Measurements from ENCODE around the gene EBF3. TPM values are rescaled to one million over a fixed set of nuclear protein-coding genes. Genes with fewer than 3 reads are reported as not detected.
A peak's percentile ranks its signal among the peaks of the same experiment; 100 is the strongest.

The EBF3 gene
- total RNA-seq, 2 donors from 2014 or later, result 0.44 to 2.0 TPM

- H3K4me1 Mint-ChIP-seq, result peaks cover 12% of the 10 kb centered on the region
- no peak for TF ChIP-seq CTCF (conservative IDR thresholded peaks at IDR 0.05)
- peaks cover 28% of the 10 kb centered on the region for H3K9me3 ChIP-seq (ENCODE audit: control insufficient read depth, low read length)
- no peaks in the 10 kb centered on the region for H3K36me3 ChIP-seq (ENCODE audit: control insufficient read depth, insufficient read depth, low read length)
- no peaks in the 10 kb centered on the region for H3K36me3 Mint-ChIP-seq (ENCODE audit: low read depth)
- H3K27ac ChIP-seq (ENCODE audit: low read depth, low read length), result no peak overlapping the region
- peaks cover 18% of the 10 kb centered on the region for H3K9me3 Mint-ChIP-seq
- no peaks in the 10 kb centered on the region for H3K4me1 ChIP-seq (ENCODE audit: control insufficient read depth, insufficient read depth, low read length)
- peaks cover 47% of the 10 kb centered on the region for H3K27me3 Mint-ChIP-seq (ENCODE audit: insufficient read depth)
- H3K27ac Mint-ChIP-seq, result no peak overlapping the region
- peaks cover 25% of the 10 kb centered on the region for H3K27me3 ChIP-seq (ENCODE audit: control insufficient read depth, insufficient read depth, low read length, poor library complexity, severe bottlenecking)
- no peak overlapping the region for H3K4me3 Mint-ChIP-seq
- H3K9ac ChIP-seq (ENCODE audit: extremely low read depth, low read length, poor library complexity, severe bottlenecking), result no peak overlapping the region
- WGBS, 2 experiments (ENCODE audit: insufficient coverage in 1 of 2, insufficient read length in 1 of 2), result 60% methylated on average over 1 of the region's 1 CpG; no CpG with 5 or more reads in 1 of the 2 experiments
- H3K4me3 ChIP-seq (ENCODE audit: low read length), result no peak overlapping the region
- DNase-seq, result no peak
Observed at GRCh38 chr10:129978322-129978721, 14.2 kb upstream of the EBF3 start.

DNA sequence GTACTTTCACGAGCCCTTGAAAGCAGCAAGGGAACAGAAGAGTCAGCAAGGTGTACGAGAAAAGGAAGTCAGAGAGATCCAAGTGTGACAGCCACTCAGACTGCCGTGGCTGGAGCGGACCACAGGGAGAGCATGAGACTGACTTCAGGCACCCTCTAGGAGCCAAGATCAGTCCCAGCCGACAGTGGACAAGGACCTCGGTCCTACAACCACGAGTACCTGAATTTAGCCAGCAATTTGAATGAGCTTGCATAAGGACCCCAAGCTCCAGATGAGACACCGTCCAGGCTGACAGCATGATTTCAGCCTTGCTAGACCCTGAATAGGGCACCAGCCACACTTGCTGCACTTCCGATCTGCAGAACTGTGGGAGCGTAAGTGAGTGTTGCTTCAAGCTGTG, 13.7 kb upstream of the EBF3 start:
- Histone ChIP-seq H3K9ac (ENCODE audit: extremely low read depth, low read length, poor library complexity, severe bottlenecking) (no peak overlapping the region), H3K9me3 (ENCODE audit: control insufficient read depth, low read length) (peaks cover 23% of the 10 kb centered on the region), H3K27me3 (ENCODE audit: control insufficient read depth, insufficient read depth, low read length, poor library complexity, severe bottlenecking) (peaks cover 30% of the 10 kb centered on the region), H3K4me1 (ENCODE audit: control insufficient read depth, insufficient read depth, low read length) (no peaks in the 10 kb centered on the region), H3K27ac (ENCODE audit: low read depth, low read length) (no peak overlapping the region), H3K36me3 (ENCODE audit: control insufficient read depth, insufficient read depth, low read length) (no peaks in the 10 kb centered on the region), H3K4me3 (ENCODE audit: low read length) (no peak overlapping the region)
- H3K27ac Mint-ChIP-seq, result no peak overlapping the region
- H3K36me3 Mint-ChIP-seq (ENCODE audit: low read depth), result no peaks in the 10 kb centered on the region
- peaks cover 50% of the 10 kb centered on the region for H3K27me3 Mint-ChIP-seq (ENCODE audit: insufficient read depth)
- H3K4me3 Mint-ChIP-seq, result no peak overlapping the region
- peaks cover 12% of the 10 kb centered on the region for H3K4me1 Mint-ChIP-seq
- DNase-seq, result peak; percentile 35
- peaks cover 13% of the 10 kb centered on the region for H3K9me3 Mint-ChIP-seq
- 93 to 94% methylated on average over 10 of the region's 10 CpGs for WGBS, 2 experiments (ENCODE audit: insufficient coverage in 1 of 2, insufficient read length in 1 of 2)
- TF ChIP-seq CTCF (conservative IDR thresholded peaks at IDR 0.05), result no peak

DNA sequence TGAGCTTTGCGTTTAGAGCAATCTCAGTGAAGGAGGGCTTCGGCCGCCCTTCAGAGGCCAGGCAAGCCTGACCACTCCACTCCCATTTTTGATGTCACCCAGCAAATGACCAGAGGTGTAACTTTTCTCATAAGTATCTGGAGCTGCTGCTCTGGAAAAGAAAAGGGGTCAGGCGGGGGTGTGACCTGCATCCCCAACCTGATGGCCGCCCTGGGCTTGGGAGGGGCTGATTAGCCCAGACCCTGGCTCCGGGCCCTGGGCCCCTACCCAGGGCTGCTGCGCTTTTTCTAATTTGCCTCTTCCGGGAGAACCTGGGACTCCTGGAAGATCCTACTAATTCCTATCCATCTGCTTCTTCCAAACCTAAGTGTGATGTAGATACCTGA, 9.6 kb upstream of the EBF3 start:
- Histone ChIP-seq H3K9me3 (ENCODE audit: control insufficient read depth, low read length) (no peaks in the 10 kb centered on the region), H3K27me3 (ENCODE audit: control insufficient read depth, insufficient read depth, low read length, poor library complexity, severe bottlenecking) (peaks cover 65% of the 10 kb centered on the region), H3K4me1 (ENCODE audit: control insufficient read depth, insufficient read depth, low read length) (peaks cover 2% of the 10 kb centered on the region), H3K9ac (ENCODE audit: extremely low read depth, low read length, poor library complexity, severe bottlenecking) (no peak overlapping the region), H3K27ac (ENCODE audit: low read depth, low read length) (no peak overlapping the region), H3K4me3 (ENCODE audit: low read length) (no peak overlapping the region), H3K36me3 (ENCODE audit: control insufficient read depth, insufficient read depth, low read length) (no peaks in the 10 kb centered on the region)
- H3K27ac Mint-ChIP-seq, result no peak overlapping the region
- DNase-seq, result peak; percentile 38
- no peaks in the 10 kb centered on the region for H3K9me3 Mint-ChIP-seq
- no peak for TF ChIP-seq CTCF (conservative IDR thresholded peaks at IDR 0.05)
- no peaks in the 10 kb centered on the region for H3K36me3 Mint-ChIP-seq (ENCODE audit: low read depth)
- peaks cover 26% of the 10 kb centered on the region for H3K4me1 Mint-ChIP-seq
- 82 to 89% methylated on average over 3 to 8 of the region's 8 CpGs for WGBS, 2 experiments (ENCODE audit: insufficient coverage in 1 of 2, insufficient read length in 1 of 2)
- peaks cover 71% of the 10 kb centered on the region for H3K27me3 Mint-ChIP-seq (ENCODE audit: insufficient read depth)
- H3K4me3 Mint-ChIP-seq, result peak overlapping the region; percentile 22
